HL-60 (cell line): ENCODE results near the gene FAM107B.

Source experiments
- DNase-seq, 2 experiments: peaks; one replicate each; pipeline ENCODE4 v3.0.0-alpha.2; 2010 to 2020; ENCODE audit warnings: low read depth in 1 of 2, low spot score in 1 of 2
- H3K27ac ChIP-seq: fragments of 250-450 bp; sonication (Bioruptor Pico); replicated peaks from 2 replicates; pipeline ENCODE4 v1.5.1; 2020; ENCODE audit warnings: mild to moderate bottlenecking, moderate library complexity
- H3K27me3 ChIP-seq: fragments of 250-450 bp; sonication (Bioruptor Pico); 2 replicates; pipeline ENCODE4 v1.5.1; 2021; ENCODE audit warnings: mild to moderate bottlenecking, moderate library complexity; ENCODE audit not compliant: insufficient read depth, poor library complexity, severe bottlenecking
- H3K4me3 ChIP-seq: replicated peaks from 2 replicates; pipeline ENCODE4 v1.5.1; 2011; ENCODE audit warnings: mild to moderate bottlenecking, control low read depth, low read length; ENCODE audit not compliant: insufficient read depth
- GABPA ChIP-seq: IDR thresholded peaks from 2 replicates; pipeline ENCODE4 v1.6.1; 2012; ENCODE audit warnings: low read depth
- POLR2AphosphoS5 ChIP-seq: IDR thresholded peaks from 2 replicates; pipeline ENCODE4 v1.6.1; 2012; ENCODE audit warnings: low read depth
- SPI1 ChIP-seq: IDR thresholded peaks from 2 replicates; pipeline ENCODE4 v1.6.1; 2012; ENCODE audit warnings: low read depth, mild to moderate bottlenecking, borderline replicate concordance
- TF ChIP-seq, protein P1 (sequence below): IDR thresholded peaks from 2 replicates; pipeline ENCODE4 v1.6.1; 2012; ENCODE audit warnings: low read depth; ENCODE audit not compliant: insufficient replicate concordance
- TF ChIP-seq, protein P2 (sequence below): IDR thresholded peaks from one replicate; pipeline ENCODE4 v1.5.1; 2011; ENCODE audit warnings: low read length, control low read depth, inconsistent platforms; ENCODE audit not compliant: insufficient read depth

The FAM107B gene

DNA sequence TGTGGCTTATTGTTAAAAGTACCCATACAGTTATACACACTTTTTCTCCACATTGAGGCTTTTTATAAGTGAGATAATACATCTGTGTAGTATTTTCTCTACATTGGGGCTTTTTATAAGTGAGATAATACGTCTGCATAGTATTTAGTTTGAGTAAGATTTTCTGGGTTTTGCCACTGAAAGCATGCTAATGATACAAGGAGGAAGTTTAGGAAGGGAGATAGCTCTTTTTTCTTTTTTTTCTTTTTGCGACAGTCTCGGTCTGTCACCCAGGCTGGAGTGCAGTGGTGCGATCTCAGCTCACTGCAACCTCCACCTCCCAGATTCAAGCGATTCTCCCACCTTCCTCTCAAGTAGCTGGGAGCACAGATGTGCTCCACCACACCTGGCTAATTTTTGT, 13.3 kb downstream of the FAM107B start:
- TF ChIP-seq GABPA, result no peak
- TF ChIP-seq, protein P1, sequence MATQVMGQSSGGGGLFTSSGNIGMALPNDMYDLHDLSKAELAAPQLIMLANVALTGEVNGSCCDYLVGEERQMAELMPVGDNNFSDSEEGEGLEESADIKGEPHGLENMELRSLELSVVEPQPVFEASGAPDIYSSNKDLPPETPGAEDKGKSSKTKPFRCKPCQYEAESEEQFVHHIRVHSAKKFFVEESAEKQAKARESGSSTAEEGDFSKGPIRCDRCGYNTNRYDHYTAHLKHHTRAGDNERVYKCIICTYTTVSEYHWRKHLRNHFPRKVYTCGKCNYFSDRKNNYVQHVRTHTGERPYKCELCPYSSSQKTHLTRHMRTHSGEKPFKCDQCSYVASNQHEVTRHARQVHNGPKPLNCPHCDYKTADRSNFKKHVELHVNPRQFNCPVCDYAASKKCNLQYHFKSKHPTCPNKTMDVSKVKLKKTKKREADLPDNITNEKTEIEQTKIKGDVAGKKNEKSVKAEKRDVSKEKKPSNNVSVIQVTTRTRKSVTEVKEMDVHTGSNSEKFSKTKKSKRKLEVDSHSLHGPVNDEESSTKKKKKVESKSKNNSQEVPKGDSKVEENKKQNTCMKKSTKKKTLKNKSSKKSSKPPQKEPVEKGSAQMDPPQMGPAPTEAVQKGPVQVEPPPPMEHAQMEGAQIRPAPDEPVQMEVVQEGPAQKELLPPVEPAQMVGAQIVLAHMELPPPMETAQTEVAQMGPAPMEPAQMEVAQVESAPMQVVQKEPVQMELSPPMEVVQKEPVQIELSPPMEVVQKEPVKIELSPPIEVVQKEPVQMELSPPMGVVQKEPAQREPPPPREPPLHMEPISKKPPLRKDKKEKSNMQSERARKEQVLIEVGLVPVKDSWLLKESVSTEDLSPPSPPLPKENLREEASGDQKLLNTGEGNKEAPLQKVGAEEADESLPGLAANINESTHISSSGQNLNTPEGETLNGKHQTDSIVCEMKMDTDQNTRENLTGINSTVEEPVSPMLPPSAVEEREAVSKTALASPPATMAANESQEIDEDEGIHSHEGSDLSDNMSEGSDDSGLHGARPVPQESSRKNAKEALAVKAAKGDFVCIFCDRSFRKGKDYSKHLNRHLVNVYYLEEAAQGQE, result no peak
- TF ChIP-seq SPI1, result no peak
- TF ChIP-seq, protein P2, sequence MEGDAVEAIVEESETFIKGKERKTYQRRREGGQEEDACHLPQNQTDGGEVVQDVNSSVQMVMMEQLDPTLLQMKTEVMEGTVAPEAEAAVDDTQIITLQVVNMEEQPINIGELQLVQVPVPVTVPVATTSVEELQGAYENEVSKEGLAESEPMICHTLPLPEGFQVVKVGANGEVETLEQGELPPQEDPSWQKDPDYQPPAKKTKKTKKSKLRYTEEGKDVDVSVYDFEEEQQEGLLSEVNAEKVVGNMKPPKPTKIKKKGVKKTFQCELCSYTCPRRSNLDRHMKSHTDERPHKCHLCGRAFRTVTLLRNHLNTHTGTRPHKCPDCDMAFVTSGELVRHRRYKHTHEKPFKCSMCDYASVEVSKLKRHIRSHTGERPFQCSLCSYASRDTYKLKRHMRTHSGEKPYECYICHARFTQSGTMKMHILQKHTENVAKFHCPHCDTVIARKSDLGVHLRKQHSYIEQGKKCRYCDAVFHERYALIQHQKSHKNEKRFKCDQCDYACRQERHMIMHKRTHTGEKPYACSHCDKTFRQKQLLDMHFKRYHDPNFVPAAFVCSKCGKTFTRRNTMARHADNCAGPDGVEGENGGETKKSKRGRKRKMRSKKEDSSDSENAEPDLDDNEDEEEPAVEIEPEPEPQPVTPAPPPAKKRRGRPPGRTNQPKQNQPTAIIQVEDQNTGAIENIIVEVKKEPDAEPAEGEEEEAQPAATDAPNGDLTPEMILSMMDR, result no peak
- TF ChIP-seq POLR2AphosphoS5, result no peak
- Histone ChIP-seq H3K4me3 (no peak overlapping the region), H3K27me3 (no peaks in the 10 kb centered on the region), H3K27ac (no peak overlapping the region)
- no peak for DNase-seq

DNA sequence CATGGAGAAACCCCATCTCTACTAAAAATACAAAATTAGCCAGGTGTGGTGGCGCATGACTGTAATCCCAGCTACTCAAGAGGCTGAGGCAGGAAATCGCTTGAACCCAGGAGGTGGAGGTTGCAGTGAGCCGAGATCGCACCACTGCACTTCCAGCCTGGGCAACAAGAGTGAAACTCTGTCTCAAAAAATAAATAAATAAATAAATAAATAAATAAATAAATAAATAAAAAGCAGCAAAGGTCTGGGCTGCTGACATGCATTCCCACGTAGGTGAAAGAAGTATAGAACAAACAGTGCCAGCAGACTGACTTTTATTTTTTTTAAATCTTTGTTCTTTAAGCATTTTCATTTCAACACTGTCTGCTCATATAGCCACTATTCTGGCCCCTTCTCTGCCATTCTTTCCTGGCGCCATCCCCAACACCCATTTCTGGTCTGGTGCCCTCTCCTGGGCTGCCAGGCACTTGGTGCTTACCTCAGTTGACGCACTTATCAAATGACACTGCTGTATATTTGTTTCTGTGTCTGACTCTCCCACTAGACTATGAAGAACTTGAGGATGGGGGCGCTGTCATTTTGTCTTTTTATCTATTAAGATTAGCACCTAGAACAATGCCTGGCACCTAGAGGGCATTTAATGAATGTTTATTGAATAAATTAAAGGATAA, 15.6 kb downstream of the FAM107B start:
- no peak overlapping the region for H3K27ac ChIP-seq
- no peaks in the 10 kb centered on the region for H3K27me3 ChIP-seq
- no peak overlapping the region for H3K4me3 ChIP-seq
- TF ChIP-seq SPI1, result no peak
- TF ChIP-seq, protein P1, result no peak
- no peak for TF ChIP-seq POLR2AphosphoS5
- TF ChIP-seq, protein P2, result no peak
- no peak for DNase-seq

DNA sequence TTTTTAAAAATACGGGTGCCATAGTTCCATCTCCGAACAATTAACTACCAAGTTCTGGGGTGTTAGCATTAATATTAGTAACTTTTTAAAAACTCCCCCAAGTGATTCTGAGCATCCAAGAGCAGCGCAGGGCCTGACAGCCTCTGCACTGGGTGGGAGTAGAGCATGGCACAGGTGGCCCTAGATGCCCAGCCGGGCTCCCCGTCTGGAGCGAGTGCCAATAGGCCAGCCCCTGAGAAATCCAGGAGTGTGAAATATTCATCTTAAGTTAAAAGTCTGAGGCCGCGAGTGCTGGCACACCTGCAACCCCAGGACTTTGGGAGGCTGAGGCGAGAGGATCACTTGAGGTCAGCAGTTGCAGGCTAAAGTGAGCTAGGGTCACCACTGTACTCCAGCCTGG, 16.2 kb downstream of the FAM107B start:
- no peak for DNase-seq
- TF ChIP-seq, protein P2, result no peak
- TF ChIP-seq, protein P1, result no peak
- TF ChIP-seq POLR2AphosphoS5, result no peak
- no peak for TF ChIP-seq GABPA
- TF ChIP-seq SPI1, result no peak
- Histone ChIP-seq H3K27me3 (no peaks in the 10 kb centered on the region), H3K4me3 (no peak overlapping the region), H3K27ac (no peak overlapping the region)
